ENCODE data around the gene HAX1. TPM values are rescaled to one million over a fixed set of nuclear protein-coding genes. Genes with fewer than 3 reads are reported as not detected.

HAX1 gene
- 230 and 281 TPM in 2 replicates for total RNA-seq (2014; rRNA removed)
- percentile 93 among the genes with signal in this experiment for Bru-seq, nascent RNA
- BruChase-seq, experiment 1, labeled RNA remaining after a 6-hour chase = percentile 98 among the genes with signal in this experiment
- percentile 95 among the genes with signal in this experiment for BruChase-seq, experiment 2, labeled RNA remaining after a 2-hour chase
- long read RNA-seq, transcript HAX1-201 (7 exons, 1,227 nt) = major isoform, 138 of 204 reads
- long read RNA-seq, transcript HAX1-204 (7 exons, 914 nt) = minor isoform, 6 of 204 reads
- long read RNA-seq, partial matches to known transcripts = 39 of 204 reads
- long read RNA-seq, other reads (novel, unspliced or antisense) = 14 of 204 reads

- ATAC-seq (peak; percentile 93), DNase-seq (peak; percentile 99)
- H3K79me2 ChIP-seq (ENCODE audit: low read length) = peaks cover 12% of the 10 kb centered on the region
- POLR2A ChIA-PET (ENCODE audit: unreplicated experiment) = interaction anchor here (0.6 kb wide), 1 partner anchor 326 kb away, joined by 15 read pairs; the partner anchor contains the start of gene DENND4B
- peak within 1 kb of the TSS; percentile 81 for H2AFZ ChIP-seq (ENCODE audit: low read length)
- no peaks in the 10 kb centered on the region for H3K9me2 ChIP-seq (replicated peaks; ENCODE audit: low read length)
- peak within 1 kb of the TSS; percentile 37 for H3K27ac ChIP-seq (ENCODE audit: low read length)
- peaks cover 5% of the 10 kb centered on the region for H3K4me1 ChIP-seq (ENCODE audit: insufficient read depth, low read length)
- H3F3A ChIP-seq (ENCODE audit: low read length, unreplicated experiment) = no peaks in the 10 kb centered on the region
- TF ChIP-seq CTCF (conservative IDR thresholded peaks at IDR 0.05; ENCODE audit: low read depth, low read length) (peak; percentile 97), EZH2phosphoT487 (IDR thresholded peaks at IDR 0.05; ENCODE audit: borderline replicate concordance, low read length) (no peak), EZH2 (IDR thresholded peaks at IDR 0.05; ENCODE audit: low read length, unreplicated experiment) (no peak)
- H4K20me1 ChIP-seq (ENCODE audit: low read length) = no peaks in the 10 kb centered on the region
- CTCF ChIA-PET = interaction anchor here (0.6 to 1.2 kb wide), 5 partner anchors 62 to 518 kb away, joined by 10 to 22 read pairs (median 16); no protein-coding TSS in a partner anchor
- H3K4me2 ChIP-seq (ENCODE audit: low read length) = peak within 1 kb of the TSS; percentile 88
- H3K9ac ChIP-seq (ENCODE audit: low read length) = peak within 1 kb of the TSS; percentile 87
- no peaks in the 10 kb centered on the region for H3K9me3 ChIP-seq (ENCODE audit: low read length)
- TSS peak; percentile 71 for BruUV-seq (replicated peaks)
- peaks cover 21% of the 10 kb centered on the region; the same call in 1 of the 2 replicates for H3K36me3 ChIP-seq (ENCODE audit: low read depth, low read length)
- H3K4me3 ChIP-seq (ENCODE audit: low read length) = peak within 1 kb of the TSS; percentile 87
- intact Hi-C loops (cut with micrococcal nuclease) = loop anchor here (1.0 kb wide), 2 partner anchors 63 to 73 kb away; no protein-coding TSS in a partner anchor
- H3K27me3 ChIP-seq (ENCODE audit: low read length) = no peaks in the 10 kb centered on the region
These were observed at the start of gene HAX1 for GRCh38 chr1:154272217-154272998. Gene HAX1, plus strand, starts transcription at chr1:154272629. Its CDS starts 95 bp downstream, at chr1:154272724.

GRCh38 chr1:154222918-154223317 lies 49.5 kb upstream of the HAX1 start:
- H2AFZ ChIP-seq (ENCODE audit: low read length) = no peak overlapping the region
- peak overlapping the region; percentile 84 for H3K4me3 ChIP-seq (ENCODE audit: low read length)
- intact Hi-C loops (cut with micrococcal nuclease) = no loop called here
- peaks cover 39% of the 10 kb centered on the region for H3K4me1 ChIP-seq (ENCODE audit: insufficient read depth, low read length)
- no peaks in the 10 kb centered on the region for H3K9me3 ChIP-seq (ENCODE audit: low read length)
- peak overlapping the region; percentile 91 for H3K4me2 ChIP-seq (ENCODE audit: low read length)
- CTCF ChIA-PET = no interaction called here
- ATAC-seq (no peak), DNase-seq (no peak)
- no peaks in the 10 kb centered on the region for H3K9me2 ChIP-seq (replicated peaks; ENCODE audit: low read length)
- peak overlapping the region; percentile 99; the same call in 1 of the 2 replicates for H3K9ac ChIP-seq (ENCODE audit: low read length)
- peaks cover 40% of the 10 kb centered on the region for H3K36me3 ChIP-seq (ENCODE audit: low read depth, low read length)
- H3F3A ChIP-seq (ENCODE audit: low read length, unreplicated experiment) = no peaks in the 10 kb centered on the region
- no TSS peak for BruUV-seq (replicated peaks)
- TF ChIP-seq EZH2phosphoT487 (IDR thresholded peaks at IDR 0.05; ENCODE audit: borderline replicate concordance, low read length) (no peak), CTCF (conservative IDR thresholded peaks at IDR 0.05; ENCODE audit: low read depth, low read length) (no peak), EZH2 (IDR thresholded peaks at IDR 0.05; ENCODE audit: low read length, unreplicated experiment) (no peak)
- H4K20me1 ChIP-seq (ENCODE audit: low read length) = peaks cover 42% of the 10 kb centered on the region
- peaks cover 91% of the 10 kb centered on the region for H3K79me2 ChIP-seq (ENCODE audit: low read length)
- H3K27ac ChIP-seq (ENCODE audit: low read length) = no peak overlapping the region
- no peaks in the 10 kb centered on the region for H3K27me3 ChIP-seq (ENCODE audit: low read length)
- POLR2A ChIA-PET (ENCODE audit: unreplicated experiment) = no interaction called here

All from PC-3 (cell line).